Lung microvascular endothelial cell (primary cell): ENCODE data around the gene MARK4. TPM values are rescaled to one million over a fixed set of nuclear protein-coding genes. Genes with fewer than 3 reads are reported as not detected.
"Not testable (repeated sequence)": the region's sequence is repeated elsewhere in the genome, so short reads cannot be mapped to it uniquely, and the experiment has no call there.

ENCODE experiments used
- DNase-seq, 2 donors: peaks; one replicate each; pipeline versions ENCODE4 v3.0.0 to v3.0.0-alpha.2; 2010; ENCODE audit warnings: low read depth in 2 of 2
- total RNA-seq: library from RNA; depleted of rRNA; stranded (reverse); fragments of >200 nt; gene quantifications from 2 replicates; pipeline ENCODE4 v1.2.1, GENCODE V29; 2014

Gene MARK4
- total RNA-seq, 1 donor from 2014 or later = 23.0 TPM

DNA sequence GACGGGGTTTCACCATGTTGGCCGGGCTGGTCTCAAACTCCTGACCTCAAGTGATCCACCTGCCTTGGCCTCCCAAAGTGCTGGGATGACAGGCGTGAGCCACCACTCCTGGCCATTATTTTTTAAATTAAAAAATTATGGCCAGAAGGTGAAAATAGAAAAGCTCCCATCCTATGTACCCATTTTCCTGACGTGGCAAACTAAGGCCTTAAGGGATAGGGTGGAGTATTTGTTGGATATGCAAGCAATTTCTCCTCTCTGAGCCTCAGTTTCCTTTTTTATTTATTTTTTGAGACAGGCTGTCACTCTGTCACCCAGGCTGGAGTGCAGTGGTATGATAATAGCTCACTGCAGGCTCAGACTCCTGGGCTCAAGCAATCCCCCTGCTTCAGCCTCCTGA is 83.8 kb downstream of the MARK4 start:
- not testable (repeated sequence) for DNase-seq

DNA sequence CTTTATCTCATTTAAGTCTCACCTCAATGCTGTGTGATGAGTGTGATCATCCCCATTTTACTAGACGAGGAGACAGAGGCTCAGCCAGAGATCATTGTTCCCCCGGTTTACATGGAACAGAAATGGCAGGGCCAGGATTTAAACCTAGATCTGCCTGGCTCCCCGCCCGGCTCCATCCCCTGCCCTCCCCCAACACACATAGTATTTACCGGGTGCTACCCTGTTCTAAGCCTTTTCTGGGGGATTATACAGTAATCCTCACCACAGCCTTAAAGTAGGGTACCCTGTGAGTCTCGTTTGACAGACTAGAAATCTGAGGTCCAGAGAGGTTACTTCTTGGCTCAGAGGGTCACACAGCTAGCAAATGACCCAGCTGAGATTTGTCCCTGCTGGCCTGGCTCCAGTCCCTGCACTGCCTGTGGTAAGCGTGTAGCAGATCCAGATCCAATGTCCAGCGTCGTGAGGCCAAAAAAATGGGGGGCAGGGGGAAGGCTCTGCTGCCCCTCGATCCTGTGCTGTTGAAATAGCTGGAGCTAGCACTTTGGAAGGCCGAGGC is 85.7 kb downstream of the MARK4 start:
- no peak for DNase-seq

DNA sequence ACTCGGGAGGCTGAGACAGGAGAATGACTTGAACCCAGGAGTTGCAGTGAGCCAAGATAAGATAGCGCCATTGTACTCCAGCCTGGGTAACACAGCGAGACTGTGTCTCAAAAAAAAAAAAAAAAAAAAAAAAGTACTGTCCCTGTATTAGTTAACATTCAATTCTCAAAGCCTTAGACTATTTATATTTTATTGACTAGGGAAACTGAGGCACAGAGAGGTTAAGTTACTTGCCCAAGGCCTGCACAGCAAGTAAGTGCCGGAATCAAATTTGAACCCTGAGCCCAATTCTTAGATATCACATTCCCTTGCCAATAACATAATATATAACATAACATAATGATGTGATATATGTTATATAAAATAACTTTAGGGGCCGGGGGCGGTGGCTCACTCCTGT is 88.6 kb downstream of the MARK4 start:
- DNase-seq = no peak

DNA sequence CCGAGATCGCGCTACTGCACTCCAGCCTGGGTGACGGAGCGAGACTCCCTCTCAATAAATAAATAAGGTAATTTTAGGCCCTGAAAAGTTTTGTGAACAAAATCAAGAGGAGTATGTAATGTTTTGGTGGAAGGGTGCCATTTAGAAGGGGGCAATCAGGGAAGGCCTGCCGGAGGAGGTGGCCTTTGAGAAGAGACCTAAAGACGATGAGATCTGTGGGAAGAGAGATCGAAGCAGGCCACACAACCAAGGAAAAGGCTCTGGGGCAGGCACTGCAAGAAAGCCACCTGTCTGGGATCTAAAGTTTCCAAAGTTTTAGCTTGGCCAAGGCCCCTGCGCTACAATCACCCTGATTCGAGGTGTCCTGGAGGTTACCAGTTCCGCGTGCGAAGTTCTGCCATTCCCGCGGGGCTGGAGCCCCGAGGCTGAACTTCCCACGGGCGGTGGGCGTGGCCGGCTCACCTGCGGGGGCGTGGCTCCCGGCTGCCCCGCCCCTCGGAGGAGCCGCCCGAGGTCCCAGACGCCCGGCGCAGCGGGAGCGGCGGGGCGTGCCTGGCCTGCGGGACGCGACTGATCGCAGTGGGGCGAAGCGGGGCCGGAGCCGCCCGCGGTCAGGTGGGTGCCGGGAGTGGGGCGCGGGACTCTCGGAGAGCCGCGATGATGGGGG is 89.3 kb downstream of the MARK4 start, which contains the start of gene KLC3:
KLC3 (plus strand) TSS at position 519 of the 667 bp plus-strand sequence. CDS start 4,792 bp downstream, outside the sequence.
- no peak for DNase-seq

DNA sequence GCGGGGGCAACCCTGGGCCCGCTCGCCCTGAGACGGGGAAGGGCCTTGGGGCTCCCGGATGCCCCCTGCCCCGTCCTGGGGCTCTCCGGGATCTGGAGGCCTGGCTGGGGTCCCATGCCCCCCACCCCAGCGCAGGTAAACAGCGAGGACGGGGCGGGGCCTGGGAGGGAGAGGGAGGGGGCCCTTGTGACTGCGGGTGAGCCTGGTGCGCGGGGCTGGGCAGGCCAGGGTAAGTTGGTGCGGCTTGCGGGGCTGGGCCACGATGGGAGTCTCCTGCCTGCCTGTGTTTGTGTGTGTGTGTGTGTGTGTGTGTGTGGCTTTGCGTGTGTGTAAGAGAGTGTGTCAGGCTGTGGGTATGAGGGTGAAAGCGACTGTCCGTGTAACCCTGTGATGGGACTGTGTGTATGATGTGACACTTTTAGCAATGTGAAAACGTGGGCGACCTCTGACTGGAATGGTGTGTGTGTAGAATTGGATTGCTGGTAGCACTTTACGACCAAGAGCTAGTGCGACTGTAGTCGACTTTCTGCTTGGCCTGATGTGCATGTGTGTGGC is 89.9 kb downstream of the MARK4 start:
- DNase-seq = peak in 1 of 2 donors; percentile 23

DNA sequence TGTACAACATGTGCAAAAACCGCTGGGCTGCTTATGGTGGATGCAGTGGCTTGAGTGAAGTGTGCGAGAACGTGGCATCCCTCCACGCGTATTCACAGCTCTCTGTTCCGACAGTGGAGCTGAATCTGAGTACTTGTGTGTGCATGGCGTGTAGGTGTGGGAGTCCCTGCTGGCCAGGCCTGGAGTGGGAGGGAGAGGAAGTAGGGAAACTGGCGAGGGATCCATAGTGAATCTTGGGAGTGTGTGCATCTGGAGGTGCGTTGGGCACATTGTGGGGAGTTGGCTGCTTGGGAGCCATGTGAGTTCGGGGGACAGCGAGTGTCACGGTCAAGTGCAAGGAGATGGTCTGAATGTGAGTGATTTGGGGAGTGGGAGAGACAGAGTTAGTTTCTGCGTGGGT is 91.8 kb downstream of the MARK4 start:
- no peak for DNase-seq

DNA sequence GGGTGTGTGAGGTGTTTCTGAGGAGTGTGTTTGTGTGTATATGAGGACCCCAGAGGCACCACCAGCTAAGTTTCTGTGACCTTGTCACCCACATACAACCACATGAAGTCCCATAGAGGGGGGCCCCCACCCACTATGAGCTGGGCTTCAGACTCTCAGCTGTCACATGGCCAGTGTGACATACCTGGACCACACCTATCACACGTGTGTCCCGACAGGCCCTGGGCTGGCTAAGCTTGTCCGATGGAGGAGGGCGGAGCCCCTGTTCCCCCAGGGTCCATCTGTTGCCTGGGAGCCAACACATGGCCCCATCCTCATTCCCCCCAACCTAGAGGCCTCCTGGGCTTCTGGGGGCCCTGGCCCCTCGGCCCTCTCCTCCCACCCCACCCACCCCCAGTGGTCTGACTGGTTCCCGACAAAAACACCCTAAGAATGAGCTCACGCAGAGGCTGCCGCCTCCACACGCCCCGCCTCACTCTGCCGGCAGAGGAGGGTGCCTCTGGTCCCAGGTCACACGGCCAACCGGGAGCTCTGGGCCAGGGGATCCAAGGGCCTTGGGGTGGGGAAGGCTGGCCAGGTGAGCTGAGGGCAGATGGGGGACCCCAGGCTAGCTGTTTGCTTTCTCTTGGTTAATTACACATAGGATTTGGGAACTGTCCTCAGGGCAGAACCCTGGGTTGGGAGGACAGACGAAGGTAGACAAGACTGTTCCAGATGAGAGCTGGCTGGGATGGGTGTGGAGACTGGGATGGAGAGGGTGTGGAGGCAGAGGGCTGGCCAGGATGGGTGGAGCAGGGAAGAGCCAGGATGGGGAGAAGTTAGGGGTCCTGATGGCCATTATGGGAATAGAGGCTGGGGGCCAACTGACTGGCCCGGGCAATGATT is 93.8 kb downstream of the MARK4 start:
- DNase-seq = no peak

DNA sequence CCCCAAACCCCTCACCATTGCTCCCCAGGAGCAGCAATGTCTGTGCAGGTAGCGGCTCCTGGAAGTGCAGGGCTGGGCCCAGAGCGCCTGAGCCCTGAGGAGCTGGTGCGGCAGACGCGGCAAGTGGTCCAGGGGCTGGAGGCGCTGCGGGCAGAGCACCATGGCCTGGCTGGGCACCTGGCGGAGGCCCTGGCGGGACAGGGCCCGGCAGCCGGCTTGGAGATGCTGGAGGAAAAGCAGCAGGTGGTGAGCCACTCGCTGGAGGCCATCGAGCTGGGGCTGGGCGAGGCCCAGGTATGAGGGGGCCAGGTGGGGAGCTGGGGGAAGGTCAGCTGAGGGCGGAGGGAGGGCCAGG is 94.4 kb downstream of the MARK4 start:
- DNase-seq = no peak

DNA sequence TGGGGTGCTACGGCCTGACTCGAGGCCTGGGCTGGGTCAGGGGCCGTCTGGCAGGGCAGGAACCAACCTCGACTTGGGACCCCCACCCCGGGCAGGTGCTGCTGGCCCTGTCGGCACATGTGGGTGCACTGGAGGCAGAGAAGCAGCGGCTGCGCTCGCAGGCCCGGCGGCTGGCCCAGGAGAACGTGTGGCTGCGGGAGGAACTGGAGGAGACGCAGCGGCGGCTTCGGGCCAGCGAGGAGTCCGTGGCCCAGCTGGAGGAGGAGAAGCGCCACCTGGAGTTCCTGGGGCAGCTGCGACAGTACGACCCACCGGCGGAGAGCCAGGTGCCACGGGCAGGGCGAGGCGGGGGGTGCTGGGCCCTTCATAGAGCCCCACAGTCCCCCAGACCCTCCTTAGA is 95.4 kb downstream of the MARK4 start:
- no peak for DNase-seq

DNA sequence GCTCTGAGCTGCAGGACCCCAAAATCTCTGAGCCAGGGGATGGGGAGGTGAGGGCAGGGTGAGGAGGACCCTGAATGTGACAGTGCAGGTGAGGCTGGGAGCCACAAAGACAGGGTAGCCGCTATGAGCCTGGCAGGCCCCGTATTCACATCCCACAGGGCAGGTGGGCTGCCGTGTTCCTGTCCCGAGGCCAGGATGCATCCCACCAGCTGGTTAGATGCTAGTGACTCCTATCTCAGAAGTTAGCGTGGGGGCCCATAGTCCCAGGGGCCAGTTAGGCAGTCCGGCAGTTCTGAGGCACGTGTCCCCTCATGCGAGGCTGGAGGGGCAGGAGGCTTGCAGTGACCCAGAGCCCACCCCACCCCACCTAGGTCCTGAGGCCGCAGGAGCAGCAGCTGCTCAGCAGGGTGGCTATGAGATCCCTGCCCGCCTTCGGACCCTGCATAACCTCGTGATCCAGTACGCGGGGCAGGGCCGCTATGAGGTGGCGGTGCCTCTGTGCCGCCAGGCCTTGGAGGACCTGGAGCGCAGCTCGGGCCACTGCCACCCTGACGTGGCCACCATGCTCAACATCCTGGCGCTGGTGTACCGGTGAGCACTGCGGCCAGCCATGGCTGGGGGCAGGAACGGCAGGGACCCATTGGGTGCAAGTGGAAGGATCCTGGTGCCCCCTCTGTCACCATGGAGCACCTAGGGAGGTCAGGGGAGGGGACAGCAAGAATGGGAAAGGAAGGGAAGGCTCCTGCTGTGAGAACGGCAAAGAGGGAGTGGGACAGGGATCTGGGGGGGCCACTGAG is 96.7 kb downstream of the MARK4 start:
- DNase-seq = no peak

DNA sequence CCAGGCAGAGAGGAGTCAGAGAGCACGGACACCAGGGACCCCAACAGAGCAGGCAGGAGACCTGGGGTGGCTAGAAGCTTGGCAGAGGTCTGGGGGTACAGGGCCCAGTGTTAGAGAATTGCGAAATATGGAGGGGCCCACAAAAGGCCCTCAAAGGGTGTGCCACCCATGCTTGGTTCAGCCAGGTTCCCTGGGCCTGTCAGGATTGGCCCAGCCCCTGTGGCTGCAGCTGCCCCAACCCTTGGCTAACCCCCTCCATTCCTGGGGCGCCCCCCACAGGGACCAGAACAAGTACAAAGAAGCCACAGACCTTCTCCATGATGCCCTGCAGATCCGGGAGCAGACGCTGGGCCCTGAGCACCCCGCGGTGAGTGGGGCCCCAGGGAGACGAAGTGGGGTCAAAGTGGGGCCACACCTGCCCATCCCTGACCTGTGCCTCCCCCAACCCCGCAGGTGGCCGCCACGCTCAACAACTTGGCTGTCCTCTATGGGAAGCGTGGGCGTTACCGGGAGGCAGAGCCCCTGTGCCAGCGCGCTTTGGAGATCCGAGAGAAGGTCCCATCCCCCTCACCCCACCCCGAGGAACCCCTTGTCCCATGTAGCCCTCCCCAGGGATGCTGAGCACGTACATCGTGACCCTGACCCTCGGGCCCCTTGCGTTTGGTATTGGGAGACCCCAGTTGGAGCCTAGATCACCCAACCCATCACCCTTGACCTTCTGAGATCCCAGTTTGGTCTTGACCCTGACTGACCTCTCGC is 97.5 kb downstream of the MARK4 start:
- no peak for DNase-seq

DNA sequence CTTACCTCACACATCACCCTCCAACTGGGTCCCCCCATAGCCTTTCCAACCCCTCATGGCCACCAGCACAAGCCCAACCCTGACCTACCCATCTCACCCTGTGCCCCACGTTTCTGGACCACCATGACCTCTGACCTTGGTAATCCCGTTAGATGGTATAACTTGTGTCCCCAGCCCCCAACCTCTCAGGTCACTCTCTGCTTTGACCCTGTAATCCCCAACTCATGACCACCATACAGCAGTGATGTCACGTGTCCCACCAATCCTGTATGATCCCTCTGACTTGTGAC is 98.0 kb downstream of the MARK4 start:
- no peak for DNase-seq

DNA sequence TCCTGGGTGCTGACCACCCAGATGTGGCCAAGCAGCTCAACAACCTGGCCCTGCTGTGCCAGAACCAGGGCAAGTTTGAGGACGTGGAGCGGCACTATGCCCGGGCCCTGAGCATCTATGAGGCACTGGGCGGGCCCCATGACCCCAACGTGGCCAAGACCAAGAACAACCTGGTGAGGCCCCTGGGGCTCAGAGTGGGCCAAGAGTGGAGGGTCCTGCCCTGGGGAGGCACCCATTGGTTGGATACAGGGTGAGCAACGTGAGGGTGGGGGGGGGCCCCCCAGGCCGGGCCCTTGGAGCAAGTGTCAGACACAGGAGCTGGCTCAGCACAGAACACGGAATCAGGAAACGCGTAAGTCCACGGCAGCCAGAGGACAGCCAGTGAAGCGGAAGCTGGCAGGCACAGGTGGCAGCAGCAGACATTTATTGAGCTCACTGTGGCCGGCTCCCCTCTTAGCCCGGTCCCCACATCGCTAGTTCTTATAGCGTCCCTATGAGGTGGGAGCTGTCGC is 98.4 kb downstream of the MARK4 start:
- peak in 1 of 2 donors; percentile 20 for DNase-seq

DNA sequence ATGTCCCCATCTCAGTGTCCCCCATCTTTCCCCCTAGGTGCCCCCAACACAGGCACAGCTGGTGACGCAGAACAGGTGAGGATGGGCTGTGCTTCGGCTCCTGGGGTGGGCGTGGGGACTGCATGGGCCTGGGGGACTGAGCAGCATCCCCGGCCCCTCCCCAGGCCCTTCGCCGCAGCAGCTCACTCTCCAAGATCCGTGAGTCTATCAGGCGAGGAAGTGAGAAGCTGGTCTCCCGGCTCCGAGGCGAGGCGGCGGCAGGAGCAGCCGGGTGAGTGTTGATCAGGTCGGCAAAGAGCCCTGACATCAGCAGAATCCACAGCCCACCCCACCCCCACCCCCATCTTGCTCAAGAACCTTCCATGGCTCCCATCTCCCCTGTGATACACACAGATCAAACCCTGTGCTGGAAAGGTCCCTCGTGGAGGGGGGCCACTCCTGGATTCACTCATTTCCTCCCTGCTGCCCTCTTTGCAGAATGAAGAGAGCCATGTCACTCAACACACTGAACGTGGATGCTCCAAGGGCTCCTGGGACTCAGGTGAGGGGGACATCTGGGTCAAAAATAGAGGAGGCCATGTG is 99.5 kb downstream of the MARK4 start:
- no peak for DNase-seq

DNA sequence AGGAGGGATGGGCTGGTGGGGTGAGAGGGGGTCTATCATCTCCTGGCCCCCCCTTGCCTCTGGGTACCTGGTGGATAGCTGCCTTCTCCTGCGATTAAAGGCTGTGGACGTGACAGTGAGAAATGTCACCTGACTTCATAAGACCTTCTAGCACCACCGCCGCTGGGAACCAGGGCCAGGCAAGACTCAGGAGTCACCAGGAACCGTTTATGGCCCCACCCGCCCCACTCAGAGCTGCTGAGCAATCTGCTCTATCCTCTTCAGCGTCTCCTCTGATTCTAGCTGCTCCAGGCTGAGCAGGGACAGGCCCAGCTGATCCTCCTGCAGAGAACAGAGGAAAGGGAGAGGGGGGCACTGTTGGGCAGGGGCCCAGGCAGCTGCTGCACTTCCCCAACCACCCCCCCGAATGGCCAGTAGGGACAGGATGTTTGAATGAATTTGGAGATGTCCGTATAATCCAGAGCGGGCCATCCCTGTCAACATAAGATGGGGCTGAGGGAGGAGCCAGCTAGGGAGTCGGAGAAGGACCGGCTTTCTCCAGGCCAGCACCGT is 100.4 kb downstream of the MARK4 start:
- DNase-seq = no peak

DNA sequence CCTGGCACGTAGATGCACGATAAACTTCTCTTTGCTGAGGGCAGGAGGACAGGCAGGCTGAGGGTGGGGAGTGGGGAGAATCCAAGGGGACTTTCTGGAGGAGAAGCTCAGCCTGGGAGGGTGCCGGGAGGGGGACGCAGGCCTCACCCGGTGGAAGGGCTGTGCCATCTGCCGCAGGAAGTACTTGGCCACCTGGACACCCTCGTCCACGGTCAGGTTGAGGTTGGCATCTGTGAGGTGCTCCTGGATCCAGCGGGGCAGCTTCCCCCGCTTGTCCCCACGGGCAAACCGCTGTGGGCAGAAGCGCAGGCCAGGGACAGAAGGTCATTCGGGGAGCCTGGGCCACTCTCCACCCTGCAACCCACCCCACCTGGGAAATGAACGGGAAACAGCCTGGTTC is 101.0 kb downstream of the MARK4 start:
- DNase-seq = no peak

DNA sequence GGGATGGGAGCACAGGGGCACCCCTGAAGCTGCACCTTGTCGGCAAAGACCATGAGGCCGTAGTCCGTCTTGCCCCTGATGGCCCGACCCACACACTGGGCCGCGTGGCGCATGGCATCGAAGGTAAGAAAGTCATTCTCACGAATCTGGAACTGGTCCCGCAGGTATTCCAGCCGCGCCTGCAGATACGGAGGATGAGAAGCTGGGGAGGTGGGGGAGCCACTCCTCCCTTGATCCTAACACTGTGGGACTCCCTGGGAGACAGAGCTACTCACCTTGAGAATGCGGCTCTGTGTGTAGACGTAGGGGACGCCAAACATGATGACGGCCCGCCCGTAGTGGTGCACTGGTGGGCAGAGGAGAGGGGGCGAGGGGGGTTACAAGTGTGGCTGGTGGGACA is 101.4 kb downstream of the MARK4 start:
- no peak for DNase-seq

DNA sequence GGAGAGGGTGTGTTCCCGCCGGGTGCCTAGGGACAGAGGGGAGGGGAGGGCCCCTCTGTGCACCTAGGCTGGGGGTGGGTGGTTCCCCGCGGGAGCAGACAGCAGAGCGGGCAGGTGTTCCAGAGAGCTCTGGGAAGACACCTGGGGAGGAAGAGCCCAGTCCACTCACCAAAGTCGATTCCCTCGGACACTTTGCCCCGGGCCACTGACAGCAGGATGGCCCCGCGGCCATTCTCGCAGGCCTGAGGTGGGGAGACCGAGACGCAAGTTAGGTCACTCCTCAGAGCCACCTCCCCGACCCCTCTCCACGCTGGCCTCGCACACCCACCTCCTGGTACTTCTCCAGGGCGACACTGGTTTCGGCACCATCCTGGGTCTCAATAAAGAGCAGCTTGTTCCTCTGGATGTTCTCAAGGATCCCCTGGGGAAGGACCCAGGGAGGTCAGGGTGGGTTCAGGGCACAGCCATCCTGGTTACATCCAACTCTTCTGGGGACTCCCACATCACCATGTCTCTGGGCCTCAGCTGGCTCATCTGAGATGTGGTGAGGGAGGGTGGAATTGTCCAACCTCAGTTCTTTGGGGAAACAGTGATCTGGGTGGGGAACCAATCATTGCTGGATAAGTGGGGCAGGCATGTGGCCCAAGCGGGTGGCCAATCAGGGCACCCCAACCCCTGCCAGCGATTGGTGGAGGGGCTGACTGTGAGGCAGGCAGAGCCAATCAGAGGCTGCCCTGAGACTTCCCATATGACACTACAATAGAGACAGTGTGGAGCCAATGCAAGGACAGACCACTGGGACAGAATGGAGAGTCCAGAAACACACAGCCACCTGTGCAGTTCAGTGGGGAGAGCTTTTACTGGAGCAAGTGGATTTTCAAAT is 102.1 kb downstream of the MARK4 start:
- no peak for DNase-seq

DNA sequence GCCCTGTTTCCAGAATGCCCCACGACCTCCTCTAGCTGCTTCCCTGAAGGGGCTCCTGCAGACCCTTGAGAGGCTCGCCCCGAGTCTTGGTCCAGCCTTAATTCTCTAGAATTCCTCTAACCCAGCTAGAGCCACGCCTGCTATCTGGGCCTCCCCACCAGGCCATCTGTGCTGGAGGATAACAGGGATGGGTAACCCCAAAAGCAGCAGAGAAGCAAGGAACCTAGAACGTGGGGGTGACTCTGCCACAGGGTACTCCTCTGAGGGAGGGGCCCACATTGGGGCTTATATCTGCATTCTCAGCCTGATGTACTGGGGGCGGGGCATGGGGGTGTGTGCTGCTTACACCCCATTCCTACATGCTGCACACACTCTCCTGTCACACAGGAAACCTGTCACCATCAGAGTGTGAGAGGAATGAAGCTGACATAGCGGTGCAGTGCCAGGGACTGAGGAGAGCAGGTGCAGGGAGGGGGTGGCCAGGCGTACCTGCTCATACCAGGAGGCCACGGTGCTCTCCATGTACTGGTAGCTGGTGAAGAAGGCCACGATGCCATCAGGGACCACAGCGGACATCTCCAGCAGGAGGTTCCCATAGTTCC is 103.3 kb downstream of the MARK4 start:
- DNase-seq = no peak
